ENCODE measurements around the gene LGALS3BP. TPM values are rescaled to one million over a fixed set of nuclear protein-coding genes. Genes with fewer than 3 reads are reported as not detected.

The LGALS3BP gene
- total RNA-seq, 1 donor from 2014 or later: 202 TPM

- H3K36me3 Mint-ChIP-seq: no peaks in the 10 kb centered on the region
- TF ChIP-seq, protein P1, sequence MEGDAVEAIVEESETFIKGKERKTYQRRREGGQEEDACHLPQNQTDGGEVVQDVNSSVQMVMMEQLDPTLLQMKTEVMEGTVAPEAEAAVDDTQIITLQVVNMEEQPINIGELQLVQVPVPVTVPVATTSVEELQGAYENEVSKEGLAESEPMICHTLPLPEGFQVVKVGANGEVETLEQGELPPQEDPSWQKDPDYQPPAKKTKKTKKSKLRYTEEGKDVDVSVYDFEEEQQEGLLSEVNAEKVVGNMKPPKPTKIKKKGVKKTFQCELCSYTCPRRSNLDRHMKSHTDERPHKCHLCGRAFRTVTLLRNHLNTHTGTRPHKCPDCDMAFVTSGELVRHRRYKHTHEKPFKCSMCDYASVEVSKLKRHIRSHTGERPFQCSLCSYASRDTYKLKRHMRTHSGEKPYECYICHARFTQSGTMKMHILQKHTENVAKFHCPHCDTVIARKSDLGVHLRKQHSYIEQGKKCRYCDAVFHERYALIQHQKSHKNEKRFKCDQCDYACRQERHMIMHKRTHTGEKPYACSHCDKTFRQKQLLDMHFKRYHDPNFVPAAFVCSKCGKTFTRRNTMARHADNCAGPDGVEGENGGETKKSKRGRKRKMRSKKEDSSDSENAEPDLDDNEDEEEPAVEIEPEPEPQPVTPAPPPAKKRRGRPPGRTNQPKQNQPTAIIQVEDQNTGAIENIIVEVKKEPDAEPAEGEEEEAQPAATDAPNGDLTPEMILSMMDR (conservative IDR thresholded peaks at IDR 0.05): no peak
- H3K4me3 Mint-ChIP-seq: no peak overlapping the region
- H3K4me1 Mint-ChIP-seq (ENCODE audit: unreplicated experiment): peaks cover 23% of the 10 kb centered on the region
- no peaks in the 10 kb centered on the region for H3K9me3 Mint-ChIP-seq
- peak overlapping the region; percentile 53 for H3K27ac Mint-ChIP-seq
- no peaks in the 10 kb centered on the region for H3K27me3 Mint-ChIP-seq
- no peak for DNase-seq (ENCODE audit: extremely low spot score, unreplicated experiment)
Measured at GRCh38 chr17:78976907-78977680, 2.6 kb downstream of the LGALS3BP start.

- Mint-ChIP-seq H3K36me3 (peaks cover 3% of the 10 kb centered on the region), H3K27me3 (no peaks in the 10 kb centered on the region), H3K27ac (peak overlapping the region; percentile 98), H3K9me3 (no peaks in the 10 kb centered on the region), H3K4me3 (peak overlapping the region; percentile 84), H3K4me1 (ENCODE audit: unreplicated experiment) (peaks cover 29% of the 10 kb centered on the region)
- TF ChIP-seq, protein P1 (conservative IDR thresholded peaks at IDR 0.05): no peak
- no peak for DNase-seq (ENCODE audit: extremely low spot score, unreplicated experiment)
Measured at GRCh38 chr17:78974635-78975591, 4.8 kb downstream of the LGALS3BP start.

GRCh38 chr17:78973792-78974520 is 5.8 kb downstream of the LGALS3BP start:
- Mint-ChIP-seq H3K4me3 (no peak overlapping the region), H3K27me3 (no peaks in the 10 kb centered on the region), H3K9me3 (no peaks in the 10 kb centered on the region), H3K36me3 (peaks cover 3% of the 10 kb centered on the region), H3K4me1 (ENCODE audit: unreplicated experiment) (peaks cover 28% of the 10 kb centered on the region), H3K27ac (no peak overlapping the region)
- no peak for DNase-seq (ENCODE audit: extremely low spot score, unreplicated experiment)
- TF ChIP-seq, protein P1 (conservative IDR thresholded peaks at IDR 0.05): no peak

DNA sequence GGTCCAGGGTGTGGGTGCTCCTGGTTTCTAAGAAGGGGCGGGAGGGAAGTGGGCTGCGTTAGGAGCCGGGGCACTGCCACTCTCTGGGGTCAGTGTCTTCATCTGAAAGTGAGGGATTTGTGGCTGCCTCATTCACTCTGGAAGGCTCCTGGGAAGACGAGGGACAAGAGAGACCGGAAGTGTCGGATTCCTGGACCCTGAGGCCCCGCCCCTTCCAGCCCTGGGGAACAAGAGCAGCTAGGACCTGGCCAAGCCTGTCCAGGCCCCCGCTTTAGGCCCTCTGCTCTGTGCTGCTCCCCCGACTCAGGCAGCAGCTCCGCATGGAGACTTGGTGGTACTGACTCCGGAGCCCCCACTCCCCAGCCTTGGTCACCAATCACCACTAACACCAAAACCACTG is 6.5 kb downstream of the LGALS3BP start:
- H3K27ac Mint-ChIP-seq: no peak overlapping the region
- peaks cover 28% of the 10 kb centered on the region for H3K4me1 Mint-ChIP-seq (ENCODE audit: unreplicated experiment)
- no peak for DNase-seq (ENCODE audit: extremely low spot score, unreplicated experiment)
- no peaks in the 10 kb centered on the region for H3K9me3 Mint-ChIP-seq
- peaks cover 3% of the 10 kb centered on the region for H3K36me3 Mint-ChIP-seq
- TF ChIP-seq, protein P1 (conservative IDR thresholded peaks at IDR 0.05): no peak
- H3K4me3 Mint-ChIP-seq: no peak overlapping the region
- H3K27me3 Mint-ChIP-seq: no peaks in the 10 kb centered on the region

DNA sequence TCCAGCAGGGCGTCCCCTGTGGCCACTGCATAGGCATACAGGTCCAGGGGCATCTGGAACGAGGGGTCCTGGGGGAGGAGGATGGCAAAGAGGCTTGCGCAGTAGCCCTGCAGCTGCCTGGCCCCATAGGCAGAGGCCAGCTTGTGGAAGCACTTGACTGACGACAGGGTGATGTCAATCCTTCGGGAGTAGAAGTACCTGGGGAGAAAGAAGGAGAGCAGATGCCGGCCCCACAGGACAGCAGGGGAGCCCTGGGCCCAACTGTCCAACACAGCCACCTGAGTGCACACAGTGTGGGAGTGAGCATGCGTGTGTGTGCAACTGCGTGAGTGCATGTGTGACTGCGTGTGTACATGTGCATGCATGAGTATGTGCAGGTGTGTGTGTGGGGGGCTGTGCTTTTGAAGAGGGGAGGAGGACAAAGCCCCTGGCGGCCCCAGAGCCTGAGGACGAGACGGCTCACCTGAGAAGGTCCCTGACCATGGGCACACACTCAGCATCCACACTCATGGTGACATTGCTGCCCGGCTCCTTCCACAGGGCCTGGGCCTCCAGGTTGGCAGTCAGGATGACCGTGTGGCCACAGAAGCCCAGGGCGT is 7.1 kb downstream of the LGALS3BP start:
- H3K27me3 Mint-ChIP-seq: no peaks in the 10 kb centered on the region
- H3K9me3 Mint-ChIP-seq: no peaks in the 10 kb centered on the region
- peaks cover 3% of the 10 kb centered on the region for H3K36me3 Mint-ChIP-seq
- peaks cover 23% of the 10 kb centered on the region for H3K4me1 Mint-ChIP-seq (ENCODE audit: unreplicated experiment)
- no peak overlapping the region for H3K4me3 Mint-ChIP-seq
- TF ChIP-seq, protein P1 (conservative IDR thresholded peaks at IDR 0.05): no peak
- DNase-seq (ENCODE audit: extremely low spot score, unreplicated experiment): no peak
- H3K27ac Mint-ChIP-seq: peak overlapping the region; percentile 65

All from type B pancreatic cell (in vitro differentiated cells).